ENCODE data around the gene MYO5A.
"Not testable (repeated sequence)": the region's sequence is repeated elsewhere in the genome, so short reads cannot be mapped to it uniquely, and the experiment has no call there.

The MYO5A gene

GRCh38 chr15:52290329-52290728 is 238.4 kb downstream of the MYO5A start:
- no peak for DNase-seq

GRCh38 chr15:52289629-52290081 is 239.0 kb downstream of the MYO5A start:
- DNase-seq = peak in 5 of 51 donors; percentile 6 to 21 (median 14)

DNA sequence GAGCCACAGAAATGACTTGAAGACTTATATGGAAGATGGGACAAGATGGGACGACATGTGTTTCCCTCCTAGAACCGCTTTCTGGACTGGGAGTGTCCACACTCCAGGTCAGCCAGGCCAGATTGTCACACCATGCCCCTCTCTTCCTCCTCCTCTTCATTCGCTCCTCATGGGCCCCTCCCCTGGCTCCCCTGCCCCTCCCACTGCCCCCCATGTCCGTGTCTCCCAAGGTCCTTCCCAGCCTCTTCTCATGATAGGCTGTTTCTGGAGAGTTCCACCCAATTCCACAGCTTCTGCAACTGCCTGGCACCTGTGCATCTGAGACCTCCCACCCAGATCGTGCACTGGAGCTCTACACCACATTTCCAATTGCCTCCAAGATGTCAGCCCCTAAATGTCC is 239.7 kb downstream of the MYO5A start:
- DNase-seq = no peak

GRCh38 chr15:52288051-52288942 is 240.4 kb downstream of the MYO5A start:
- DNase-seq = no peak

DNA sequence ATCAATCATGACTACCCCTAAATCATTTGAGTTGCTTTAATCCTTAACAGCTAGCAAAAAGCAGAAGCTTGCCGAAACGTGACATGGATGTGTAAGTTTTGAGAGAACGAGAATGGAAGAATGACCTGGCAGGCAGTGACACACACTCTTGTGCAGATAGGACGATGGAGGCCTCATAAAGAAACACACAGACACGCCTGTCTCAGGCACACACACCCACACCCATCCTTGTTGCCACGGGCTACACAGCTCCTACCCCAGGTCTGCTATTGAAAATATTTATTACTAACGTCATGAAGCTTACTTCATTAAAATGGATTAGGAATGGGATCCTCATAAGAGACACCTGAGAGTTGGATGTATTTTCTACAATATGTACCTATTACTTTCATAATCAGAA is 241.6 kb downstream of the MYO5A start:
- DNase-seq = peak in 2 of 51 donors; percentile 2 to 10

- not testable (repeated sequence) for DNase-seq
These were observed 242.7 kb downstream of the MYO5A start for GRCh38 chr15:52285941-52286340.

DNA sequence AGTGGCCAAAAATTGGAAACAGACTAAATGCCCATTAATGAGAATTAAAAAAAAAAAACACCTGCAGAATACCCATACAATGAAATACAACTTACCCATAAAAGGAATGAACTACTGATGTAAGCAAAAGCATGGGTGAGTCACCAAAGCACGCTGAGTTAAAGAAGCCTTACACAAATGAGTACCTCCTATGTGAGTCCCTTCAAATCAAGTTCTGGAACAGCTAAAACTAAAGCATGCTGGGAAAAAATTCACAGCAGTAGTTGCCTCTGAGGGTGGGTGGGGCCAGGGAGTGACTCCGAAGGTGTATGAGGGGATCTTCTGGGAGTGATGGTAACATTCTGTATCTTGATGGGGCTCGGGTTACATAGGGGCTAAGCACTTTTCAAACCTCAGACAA is 244.5 kb downstream of the MYO5A start:
- no peak for DNase-seq

GRCh38 chr15:52283281-52283680 is 245.4 kb downstream of the MYO5A start:
- no peak for DNase-seq

GRCh38 chr15:52282418-52282817 is 246.3 kb downstream of the MYO5A start:
- DNase-seq = no peak

GRCh38 chr15:52281085-52282035 is 247.3 kb downstream of the MYO5A start:
- DNase-seq = no peak

GRCh38 chr15:52280326-52281084 is 248.2 kb downstream of the MYO5A start:
- DNase-seq = no peak

DNA sequence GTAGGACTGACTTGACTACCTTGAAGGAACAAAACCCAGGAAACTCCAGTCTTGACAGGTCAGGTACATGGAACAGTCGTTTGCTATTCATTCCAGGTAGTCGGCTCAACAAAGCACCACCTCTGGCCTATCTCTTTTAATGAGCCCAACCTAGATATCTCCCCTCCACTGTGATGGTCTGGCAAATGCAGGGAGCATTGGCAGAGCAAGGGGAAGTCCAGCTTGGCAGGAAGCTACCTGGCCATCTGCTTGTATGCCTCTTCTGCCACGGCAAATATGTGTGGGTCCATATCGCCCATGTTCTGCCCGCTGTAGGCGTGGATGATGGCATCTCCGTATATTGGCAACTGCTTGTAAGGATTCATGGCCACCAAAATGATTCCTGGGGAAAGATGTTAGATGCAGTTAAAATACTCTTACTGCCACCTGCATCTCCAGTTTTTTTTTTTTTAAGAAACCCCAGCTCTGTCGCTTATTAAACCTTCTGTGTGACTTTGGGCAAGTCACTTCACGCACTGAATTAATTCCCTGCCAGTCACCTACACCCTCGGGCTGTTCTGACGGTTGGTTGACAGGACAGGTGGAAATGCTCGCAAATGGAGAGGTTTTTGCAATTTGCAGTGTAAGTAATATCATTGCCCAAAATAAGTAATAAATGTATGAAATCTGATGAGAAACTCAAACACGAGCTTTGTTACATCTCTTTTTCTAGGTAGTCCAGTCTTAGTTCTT is 249.9 kb downstream of the MYO5A start:
- DNase-seq = no peak

- DNase-seq = no peak
These were observed 250.5 kb downstream of the MYO5A start for GRCh38 chr15:52278135-52278534.

DNA sequence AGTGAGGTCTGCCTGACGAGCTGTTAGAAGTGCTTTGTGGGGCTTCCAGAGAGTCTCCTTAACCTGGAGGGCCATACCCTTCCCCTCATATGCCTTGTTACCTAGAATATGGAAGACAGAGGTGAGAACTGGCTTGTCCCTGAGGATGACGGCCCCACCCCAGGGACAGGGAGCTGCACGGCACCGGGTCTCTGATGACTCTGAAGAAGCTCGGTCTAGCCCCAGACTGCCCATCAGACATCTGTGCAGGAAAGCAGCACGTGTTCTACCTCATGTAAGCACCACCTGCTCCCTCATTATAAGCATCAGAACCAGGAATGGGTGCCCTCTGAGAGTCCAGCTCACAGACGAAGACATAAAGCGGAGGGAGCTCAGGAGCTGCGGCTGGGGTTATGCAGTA is 251.1 kb downstream of the MYO5A start:
- DNase-seq = no peak

DNA sequence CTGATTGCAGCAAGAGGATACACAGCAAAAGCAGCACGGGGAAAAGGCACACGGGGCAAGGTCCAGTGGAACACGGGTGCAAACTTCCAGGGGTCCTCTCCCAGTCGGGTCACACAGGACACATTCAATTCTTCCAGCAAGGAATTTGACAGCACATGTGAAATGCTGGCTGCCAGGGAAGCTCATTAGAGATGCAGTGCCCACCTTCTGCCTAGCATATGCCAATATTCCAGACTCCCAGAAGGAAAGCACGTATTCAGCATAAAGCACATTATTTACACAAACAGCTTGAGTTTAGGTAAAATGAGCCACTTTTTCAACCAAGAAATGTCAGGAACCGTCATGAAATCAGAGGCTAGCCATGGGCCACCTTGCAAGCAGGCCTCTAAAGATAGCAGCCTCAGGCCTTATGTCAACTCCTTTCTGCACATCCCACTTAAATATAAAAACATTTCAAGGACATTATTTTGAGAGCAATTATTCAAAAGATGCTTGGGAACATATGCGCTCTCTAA is 252.4 kb downstream of the MYO5A start:
- DNase-seq = no peak

- no peak for DNase-seq
These were observed 265.0 kb downstream of the MYO5A start for GRCh38 chr15:52263563-52264282.

DNA sequence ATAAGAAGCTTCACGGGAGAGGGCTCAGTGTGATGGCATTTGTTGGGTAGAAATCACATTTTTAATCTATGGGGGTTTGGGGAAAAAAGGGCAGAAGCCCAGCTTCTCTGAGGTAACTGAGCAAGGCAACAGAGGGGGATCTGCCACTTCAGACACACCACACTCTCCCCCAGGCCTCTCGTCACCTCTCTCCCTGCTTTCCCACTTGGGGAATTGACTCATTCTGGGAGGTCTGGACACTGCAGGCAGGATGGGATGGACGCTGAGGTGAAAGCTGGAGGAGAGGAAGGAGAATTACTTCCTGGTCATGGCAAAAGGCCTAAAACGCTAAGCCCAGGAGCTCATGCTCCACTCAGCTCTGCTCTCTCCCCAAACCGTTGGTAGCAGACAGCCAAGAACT is 266.3 kb downstream of the MYO5A start:
- DNase-seq = no peak

DNA sequence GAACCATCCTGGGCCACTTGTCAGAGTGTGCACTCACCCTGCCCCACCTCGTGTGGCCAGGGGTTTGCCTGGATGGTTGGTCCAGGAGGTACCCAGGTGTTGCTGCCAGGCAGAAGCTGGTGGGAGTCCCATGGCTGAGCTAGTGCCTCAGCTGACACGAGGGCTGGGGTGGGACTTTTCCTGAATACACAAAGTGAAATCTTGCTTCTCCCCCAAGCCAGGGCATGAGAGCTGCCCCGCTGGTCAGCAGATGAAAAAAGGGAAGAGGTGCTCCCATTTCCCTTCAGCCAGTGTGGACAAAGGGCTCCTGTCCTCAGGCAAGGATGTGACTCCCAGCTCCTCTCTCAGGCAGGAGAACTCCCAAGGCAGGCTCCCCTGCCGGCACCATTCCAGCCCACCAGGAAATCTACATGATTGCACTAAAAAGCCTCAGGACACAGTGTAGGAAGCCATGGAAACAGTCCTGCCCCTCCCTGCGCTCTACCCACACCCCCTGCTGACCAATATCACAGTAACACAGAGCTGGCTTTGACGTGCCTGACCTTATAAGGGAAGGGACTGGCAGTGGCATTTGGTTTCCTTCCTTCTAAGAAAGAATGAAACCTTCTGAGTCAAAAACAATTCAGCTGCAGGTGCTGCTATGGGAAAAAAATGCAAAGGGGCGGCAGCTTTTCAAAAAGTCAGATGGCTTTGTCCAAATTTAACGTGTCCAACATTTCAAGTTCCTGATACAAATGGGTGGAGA is 267.0 kb downstream of the MYO5A start:
- DNase-seq = peak in 24 of 51 donors; percentile 2 to 63 (median 20)

GRCh38 chr15:52261026-52261425 is 267.7 kb downstream of the MYO5A start:
- no peak for DNase-seq

Data from hypothalamus (tissue), 51 donors.